HG02588 (cell line): ENCODE measurements around the gene TMEM165.
A peak's percentile ranks its signal among the peaks of the same experiment; 100 is the strongest.

Experiments used
- ATAC-seq: cut with Tn5 transposase; IDR thresholded peaks from one replicate; pipeline ENCODE4 v1.9.1; 2021; ENCODE audit warnings: mild to moderate bottlenecking, moderate library complexity; ENCODE audit not compliant: unreplicated experiment

The TMEM165 gene

DNA sequence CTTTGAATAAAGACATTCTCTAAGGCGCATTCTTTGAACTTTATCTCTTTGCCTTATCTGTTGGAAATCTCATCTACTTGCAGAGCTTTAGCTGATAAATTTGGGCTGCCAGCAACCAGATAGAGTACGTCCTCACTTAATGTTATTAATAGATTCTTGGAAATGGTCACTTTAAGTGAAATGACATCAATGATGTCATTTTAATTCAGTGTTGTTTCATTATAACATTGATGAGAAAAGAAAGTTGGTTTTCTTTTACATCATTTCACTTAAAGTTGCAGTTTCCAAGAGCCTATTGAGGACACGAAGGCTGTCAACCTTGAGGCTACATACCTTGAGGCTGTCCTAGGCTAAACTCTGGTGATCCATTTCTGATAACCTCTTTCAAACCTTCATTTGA, 9.3 kb downstream of the TMEM165 start:
- ATAC-seq: no peak

GRCh38 chr4:55406545-55406944, 10.8 kb downstream of the TMEM165 start:
- no peak for ATAC-seq

DNA sequence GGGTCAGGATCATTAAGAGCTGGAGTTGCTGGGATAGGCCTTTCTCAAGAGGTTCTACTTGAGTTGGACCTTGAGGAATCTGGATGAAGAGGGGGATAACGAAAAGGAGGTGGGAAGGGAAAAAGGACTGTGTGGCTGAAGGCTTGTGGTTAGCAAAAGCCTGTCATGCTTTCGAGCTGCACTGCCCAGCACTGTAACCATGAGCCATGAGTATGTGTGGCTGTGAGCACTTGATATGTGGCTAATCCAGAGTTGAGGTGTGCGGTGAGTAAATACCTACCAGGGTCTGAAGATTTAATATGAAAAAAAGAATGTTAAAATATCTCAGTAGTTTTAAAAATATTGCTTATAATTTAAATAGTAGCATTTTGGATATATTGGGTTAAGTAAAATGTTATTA, 11.4 kb downstream of the TMEM165 start:
- no peak for ATAC-seq

DNA sequence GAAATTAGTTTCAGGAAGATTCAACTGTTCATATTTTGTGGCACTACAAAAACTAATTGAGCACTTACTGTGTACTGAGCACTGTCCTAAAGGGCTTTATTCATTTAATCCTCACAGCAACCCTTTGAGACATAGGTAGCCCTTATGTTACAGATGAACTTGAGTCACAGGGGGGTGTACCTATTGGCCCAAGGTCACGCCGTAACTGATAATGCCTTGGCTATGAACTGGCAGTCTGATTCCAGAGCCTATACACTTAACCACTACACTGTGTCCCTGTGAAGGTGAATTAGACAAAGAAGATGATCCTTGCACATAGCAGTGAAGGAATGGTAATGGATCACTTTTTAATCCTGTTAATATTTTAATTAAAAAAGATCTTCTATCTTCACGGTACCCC, 12.0 kb downstream of the TMEM165 start:
- no peak for ATAC-seq

DNA sequence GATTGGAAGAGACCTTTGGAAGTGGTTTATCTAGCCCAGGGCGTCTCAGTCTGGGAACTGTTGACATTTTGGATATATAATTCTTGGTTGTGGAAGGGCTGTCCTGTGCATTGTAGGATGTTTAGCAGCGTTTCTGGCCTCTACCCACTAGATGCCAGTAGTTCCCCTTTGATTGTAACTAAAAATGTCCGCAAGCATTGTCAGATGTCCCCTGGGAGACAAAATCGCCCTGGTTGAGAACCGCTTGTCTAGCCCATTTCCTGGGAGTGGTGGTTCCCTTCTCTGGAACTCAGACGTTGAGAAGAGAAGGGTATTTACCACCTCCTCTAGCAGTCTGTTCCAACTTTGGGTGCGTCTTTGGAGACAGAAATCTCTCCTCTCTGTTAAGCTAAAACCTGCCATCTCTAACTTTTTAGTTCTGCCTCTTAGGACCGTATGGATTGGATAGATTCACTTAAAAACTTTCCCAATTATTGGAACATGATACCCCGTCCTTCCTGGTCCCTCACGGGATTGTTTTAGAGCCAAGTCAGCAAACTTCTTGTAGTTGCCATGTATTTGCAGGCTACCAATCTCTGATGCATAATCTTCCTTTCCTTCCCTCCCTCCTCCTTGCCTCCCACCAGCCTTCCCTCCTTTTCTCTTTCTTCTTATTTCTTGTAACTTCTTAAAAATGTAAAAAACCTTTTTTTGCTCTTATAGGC, 13.9 kb downstream of the TMEM165 start:
- ATAC-seq: peak; percentile 63

DNA sequence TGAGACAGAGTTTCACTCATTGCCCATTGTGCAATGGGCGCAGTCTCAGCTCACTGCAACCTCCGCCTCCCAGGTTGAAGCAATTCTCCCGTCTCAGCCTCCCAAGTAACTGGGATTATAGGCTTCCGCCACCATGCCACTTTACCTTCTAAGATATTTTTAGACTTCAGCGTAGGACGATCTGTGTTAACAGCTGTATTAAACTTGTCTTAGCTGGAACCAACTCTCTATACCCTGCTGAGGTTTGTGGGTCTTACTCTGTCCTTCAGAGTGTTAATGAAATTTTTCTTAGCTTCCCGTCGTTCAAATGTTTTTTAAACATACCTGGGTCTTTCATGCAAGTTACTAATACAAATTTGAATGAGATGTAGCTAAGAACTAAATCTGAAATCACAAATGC, 14.7 kb downstream of the TMEM165 start:
- ATAC-seq: no peak

- no peak for ATAC-seq
Observed at GRCh38 chr4:55411621-55412020, 15.9 kb downstream of the TMEM165 start.

DNA sequence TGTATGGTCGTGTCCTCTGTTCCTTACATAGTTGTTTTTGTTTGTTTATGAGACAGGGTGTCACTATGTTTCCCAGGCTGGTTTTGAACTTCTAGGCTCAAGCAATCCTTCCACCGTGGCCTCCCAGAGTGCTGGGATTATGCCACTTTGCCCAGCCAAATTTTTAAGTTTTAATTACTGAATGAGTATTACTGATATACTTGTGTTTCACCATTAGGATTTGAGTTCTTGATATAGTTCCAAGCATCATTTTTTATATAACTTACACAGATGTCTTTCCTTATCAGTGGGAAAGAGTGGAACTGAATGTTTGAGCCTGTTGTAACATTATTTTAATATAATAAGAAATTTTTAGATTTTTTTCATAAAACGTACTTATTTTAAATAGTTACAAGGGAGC, 20.4 kb downstream of the TMEM165 start:
- no peak for ATAC-seq

- ATAC-seq: no peak
Observed at GRCh38 chr4:55424791-55425190, 29.0 kb downstream of the TMEM165 start.

DNA sequence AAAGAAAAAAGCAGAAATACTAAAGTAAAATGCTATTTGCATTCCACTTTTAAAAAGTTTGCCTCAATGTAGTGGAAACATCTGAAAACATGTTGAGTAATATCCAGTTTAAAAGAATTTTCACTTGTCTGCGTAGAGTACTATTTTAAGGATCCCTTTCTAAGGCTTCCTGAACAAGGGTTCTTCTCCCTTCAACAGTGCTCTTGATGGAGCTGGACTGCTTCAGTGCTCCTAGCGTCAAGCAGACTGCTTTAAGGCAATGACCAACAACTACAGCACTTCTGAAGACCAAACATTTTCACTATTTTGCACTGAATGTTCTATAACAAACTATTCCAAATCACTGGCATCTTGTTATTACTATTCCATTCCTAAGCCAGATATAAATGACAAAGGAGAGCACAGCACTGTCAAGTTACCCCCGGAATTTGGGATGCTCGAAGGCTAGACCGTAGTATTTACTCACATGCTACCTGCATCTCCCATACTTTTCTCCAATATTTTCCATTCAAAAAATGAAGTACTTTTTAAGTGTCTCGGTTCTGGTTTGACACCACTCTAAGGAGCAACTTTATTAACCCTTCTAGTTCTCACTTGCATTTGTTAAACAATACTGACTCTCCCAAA, 36.1 kb downstream of the TMEM165 start:
- no peak for ATAC-seq

DNA sequence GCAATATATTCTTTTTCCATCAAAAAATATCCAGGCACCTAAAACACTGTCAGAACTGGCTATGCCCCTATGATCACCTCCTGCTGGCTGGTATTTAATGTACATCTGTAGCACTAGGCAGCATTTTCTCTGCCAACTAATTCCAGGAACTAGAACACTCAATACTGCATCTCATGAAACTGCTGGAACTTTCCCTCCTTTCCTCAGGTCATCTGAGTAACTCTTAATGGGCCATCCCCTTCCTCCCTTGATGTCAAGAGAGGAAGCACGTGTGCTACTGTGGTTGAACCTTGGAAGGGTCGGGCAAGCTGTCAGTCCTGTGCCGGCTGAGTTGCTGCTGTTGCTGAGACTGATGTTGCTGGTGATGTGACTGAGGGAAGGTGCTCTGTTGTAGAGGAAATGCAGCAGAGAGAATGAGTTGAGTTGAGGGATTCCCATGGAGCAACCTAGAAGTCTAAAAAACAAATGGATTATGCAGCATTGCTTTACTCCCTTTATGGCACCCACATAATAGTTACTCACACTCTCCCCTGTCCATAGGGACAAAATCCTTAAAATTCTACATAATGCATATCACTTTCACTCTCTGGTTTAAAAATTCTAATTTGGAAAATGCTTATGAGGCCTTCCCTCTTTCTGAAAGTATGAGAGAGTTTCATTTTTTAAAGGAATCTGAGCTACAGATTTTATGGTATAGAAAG, 39.5 kb downstream of the TMEM165 start:
- peak; percentile 84 for ATAC-seq

DNA sequence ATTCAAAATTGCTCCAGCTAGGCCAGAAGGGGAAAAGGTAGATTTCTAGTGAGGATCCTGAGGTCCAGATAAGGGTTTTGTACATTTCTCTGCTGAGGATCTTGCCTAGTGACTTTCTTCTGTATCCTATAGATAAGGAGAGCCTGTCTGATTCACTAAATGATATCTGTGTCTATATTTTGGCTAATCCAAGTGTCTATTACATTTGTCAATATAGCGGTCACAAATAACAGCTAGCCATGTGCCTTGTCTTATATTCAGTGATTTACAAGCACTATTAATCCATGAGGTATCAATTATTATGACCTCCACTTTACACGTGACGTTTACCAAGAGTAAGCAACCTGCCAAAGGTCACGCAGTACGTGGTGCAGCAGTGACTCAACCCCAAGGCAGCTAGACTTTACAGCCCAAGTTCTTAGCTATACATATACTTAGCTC, 41.6 kb downstream of the TMEM165 start:
- no peak for ATAC-seq

- no peak for ATAC-seq
Observed at GRCh38 chr4:55437823-55438222, 42.1 kb downstream of the TMEM165 start.

GRCh38 chr4:55438314-55438713, 42.6 kb downstream of the TMEM165 start:
- ATAC-seq: no peak

GRCh38 chr4:55439023-55439422, 43.3 kb downstream of the TMEM165 start:
- ATAC-seq: no peak

- no peak for ATAC-seq
Observed at GRCh38 chr4:55440786-55441185, 45.0 kb downstream of the TMEM165 start.

GRCh38 chr4:55442541-55442940, 46.8 kb downstream of the TMEM165 start:
- ATAC-seq: no peak

GRCh38 chr4:55444827-55445226, 49.1 kb downstream of the TMEM165 start:
- ATAC-seq: no peak

DNA sequence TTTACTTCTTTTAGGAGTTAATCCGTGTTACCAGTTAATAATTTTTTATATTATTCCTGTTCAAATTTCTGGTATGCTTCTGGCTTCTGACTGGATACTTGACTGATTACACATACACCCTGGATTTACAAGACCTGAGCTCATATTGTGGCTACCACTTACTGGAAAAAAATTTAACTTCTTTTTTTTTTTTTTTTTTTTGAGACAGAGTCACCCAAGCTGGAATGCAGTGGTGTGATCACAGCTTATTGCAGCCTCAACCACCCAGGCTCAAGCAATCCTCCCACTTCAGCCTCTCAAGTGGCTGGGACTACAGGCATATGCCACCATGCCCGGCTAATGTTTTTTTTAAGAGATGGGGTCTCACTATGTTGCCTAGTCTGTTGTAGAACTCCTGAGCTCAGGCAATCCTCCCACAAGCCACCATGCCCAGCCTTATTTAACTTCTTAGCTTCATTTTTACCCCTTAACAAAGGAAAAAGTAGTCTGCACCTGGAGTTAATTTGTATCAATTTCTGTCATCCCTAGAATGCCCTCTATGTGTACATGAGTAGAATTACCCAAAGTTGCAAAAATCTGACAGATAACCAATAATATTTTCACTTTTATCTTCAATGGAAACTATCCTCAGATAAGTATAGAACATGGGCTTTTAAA, 50.3 kb downstream of the TMEM165 start:
- no peak for ATAC-seq

- no peak for ATAC-seq
Observed at GRCh38 chr4:55446578-55446922, 50.8 kb downstream of the TMEM165 start.

DNA sequence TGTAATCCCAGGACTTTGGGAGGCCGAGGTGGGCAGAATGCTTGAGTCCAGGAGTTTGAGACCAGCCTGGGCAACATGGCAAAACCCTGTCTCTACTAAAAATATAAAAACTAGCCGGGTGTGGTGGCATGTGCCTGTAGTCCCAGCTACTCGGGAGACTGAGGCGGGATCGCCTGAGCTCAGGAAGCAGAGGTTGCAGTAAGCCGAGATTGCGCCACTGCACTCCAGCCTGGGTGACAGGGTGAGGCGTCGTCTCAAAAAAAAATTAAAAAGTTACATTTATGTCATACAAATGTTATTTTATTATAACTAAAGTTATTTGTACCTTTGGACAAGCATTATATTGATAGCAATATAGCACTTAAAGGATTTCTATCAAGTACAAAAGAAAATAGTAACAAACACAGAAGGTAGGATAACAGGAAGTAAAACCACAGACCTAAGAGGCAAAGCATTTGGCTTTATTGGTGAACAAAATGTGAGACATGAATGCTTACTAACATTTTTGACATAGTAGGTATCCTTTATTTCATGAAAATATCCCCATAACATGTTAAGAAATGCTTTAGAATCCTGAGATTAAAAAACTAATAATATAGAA, 51.5 kb downstream of the TMEM165 start:
- no peak for ATAC-seq
